NCI-H2081 treated with DMSO at 0.1 percent for 48 hours (cell line): ENCODE results near the gene BRAT1.

Source experiments
- DNase-seq: peaks from one replicate; lab custom pipeline; 2025; lab: John Stamatoyannopoulos, UW

Gene BRAT1

DNA sequence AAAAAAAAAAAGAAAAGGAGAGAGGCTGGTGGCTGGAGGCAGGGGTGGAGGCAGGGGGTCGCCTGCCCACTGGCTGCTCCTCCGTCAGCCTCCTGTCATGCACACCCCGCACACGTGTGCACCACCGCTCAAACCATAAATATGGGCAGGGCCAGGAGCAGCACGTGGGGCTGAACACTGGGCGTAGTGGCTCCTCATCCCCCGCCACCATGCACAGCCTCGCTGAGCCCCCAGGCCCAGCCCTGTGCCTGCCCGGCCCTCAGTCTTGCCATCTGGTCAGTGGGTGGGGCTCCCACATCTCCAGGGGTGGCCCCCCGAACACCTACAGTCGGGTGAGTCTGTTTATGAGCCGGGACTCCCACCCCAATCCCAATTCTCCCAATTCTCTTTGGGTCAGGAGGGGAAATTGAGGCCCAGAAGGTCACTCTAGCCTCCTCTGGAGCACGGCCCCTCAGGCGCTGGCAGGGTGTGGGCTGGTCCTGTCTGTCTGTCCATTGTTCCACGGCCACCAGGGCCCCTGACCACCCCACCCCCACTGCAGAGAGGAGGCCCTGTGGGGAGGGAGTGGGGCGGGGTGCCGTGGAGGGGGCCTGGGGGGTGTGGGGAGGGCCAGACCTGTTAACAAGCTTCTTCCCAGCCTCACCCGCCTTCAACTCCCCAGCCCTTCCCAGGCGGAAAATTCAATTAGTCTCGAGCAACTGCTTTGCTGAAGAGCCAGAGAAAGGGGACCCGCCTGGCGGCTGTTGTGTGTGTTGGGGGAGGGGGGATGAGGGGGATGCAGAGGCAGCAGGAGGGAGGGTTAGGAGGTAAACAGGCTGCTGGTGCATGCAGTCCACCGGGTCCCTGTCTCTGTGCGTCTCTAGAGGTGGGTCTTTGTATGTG lies 59.7 kb downstream of the BRAT1 start:
- DNase-seq: no peak

DNA sequence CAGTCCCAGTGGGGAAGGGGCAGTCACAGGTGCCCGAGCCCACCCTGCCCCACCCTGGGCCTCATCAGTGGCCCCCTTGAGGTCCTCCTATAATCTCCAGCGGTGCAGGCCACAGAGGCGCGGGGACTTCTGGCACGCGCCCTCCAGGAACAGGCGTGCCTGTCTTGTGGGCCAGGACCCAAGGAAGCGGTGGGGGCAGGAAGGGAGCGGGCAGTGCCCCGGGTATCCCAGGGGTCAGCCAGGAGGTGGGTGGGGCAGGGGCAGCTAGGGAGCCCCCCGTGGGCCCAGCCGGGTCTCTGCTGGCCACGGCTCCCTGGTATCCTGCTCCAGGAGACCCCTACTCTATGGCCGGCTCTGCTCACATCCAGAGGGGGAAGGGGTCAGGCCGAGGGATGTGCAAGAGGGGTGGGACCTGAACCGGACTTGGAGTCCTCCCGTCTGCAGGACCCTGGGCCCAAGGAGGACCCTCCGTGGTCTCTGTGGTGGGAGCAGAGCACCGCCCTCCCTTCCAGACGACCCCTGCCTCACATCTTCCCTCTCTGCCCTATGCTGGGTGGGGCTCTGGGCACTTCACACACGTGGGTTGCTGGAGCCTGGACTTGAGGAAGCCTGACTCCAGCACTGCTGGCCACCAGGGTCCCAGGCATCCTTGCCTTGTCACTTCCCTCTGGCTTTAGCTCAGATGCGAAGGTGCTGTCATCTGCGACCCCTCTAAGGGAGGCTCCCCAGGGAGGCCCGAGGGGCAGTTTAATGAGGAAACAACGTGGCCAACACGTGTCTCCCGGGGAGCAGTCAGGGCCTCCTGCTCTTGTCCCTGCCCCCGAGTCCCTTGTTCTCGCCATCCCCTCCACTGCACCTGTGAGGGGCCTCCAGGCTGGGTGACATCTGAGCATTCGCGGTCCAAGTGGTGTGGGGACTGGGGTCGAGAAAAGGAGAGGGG lies 60.9 kb downstream of the BRAT1 start:
- DNase-seq: no peak

DNA sequence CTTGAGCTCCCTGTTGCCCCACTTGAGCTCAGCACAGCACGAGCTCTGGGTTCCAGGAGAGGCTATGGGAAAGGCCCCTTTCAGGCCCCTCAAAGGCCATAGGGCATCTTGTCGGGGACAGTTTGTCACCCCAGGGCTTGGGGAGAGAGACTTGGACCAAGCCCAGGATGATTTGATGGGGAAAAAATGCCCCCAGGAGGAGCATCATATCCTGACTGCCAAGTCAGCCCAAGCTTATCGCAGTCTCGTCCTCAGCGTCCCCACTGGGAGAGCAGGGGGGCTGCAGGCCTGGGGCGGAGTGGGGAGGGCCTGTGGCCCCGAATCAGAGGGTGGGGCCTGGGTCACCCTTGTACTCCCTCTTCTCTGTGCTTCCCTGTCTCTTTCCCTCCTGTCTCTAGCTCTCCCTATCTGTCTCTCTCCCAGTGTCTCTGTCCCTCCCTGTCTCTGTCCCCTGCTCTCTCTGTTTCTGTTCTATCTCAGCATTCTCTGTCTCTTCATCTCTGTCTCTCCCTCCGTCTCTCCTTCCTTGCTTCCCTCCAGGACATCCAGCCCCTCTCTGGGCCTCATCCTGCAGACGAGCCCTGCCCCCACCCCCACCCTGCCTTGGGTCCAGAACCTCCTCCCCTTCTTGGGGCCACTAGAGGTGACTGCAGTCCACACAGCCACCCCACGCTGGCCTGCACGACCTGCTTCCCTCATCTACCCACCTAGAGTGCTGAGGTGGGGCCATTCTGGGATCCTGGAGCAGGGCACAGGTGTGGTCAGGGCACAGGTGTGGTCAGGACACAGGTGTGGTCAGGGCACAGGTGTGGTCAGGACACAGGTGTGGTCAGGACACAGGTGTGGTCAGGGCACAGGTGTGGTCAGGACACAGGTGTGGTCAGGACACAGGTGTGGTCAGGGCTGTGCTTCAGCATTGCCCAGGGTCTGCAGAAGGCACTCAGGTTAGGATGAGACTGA lies 61.8 kb downstream of the BRAT1 start:
- DNase-seq: no peak

DNA sequence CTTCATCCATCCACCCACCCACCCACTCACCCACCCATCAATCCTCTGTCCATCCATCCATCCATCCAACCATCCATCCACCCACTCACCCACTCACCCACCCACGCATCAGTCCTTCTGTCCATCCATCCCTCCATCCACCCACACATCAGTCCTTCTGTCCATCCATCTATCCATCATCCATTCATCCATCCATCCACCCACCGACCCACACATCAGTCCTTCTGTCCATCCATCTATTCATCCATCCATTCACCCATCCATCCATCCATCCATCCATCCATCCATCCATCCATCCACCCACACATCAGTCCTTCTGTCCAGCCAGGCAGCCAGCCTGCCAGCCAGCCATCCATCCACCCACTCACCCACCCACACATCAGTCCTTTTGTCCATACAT lies 63.3 kb downstream of the BRAT1 start:
- no peak for DNase-seq

DNA sequence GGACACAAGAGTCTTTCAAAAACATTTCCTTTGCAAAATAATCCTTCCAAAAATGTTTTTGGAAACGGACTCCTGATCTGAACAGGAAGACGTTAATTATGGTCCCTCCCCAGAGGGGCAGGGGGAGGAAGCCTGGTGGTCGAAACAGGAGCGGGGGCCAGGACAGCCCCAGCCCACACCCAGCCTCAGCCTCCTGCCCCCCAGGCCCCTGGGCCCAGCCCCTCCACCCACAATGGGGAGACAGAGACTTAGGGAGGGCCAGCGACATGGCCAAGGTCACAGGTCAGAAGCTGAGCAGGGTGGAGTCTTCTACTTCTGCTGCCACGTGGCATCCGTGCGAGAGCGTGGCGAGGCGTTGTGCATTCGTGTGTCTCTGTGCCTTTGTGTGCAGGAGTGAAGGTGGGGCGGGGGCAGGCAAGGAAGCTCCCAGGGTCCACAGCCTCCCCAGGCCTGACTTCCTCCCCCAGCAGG lies 65.1 kb downstream of the BRAT1 start:
- no peak for DNase-seq

DNA sequence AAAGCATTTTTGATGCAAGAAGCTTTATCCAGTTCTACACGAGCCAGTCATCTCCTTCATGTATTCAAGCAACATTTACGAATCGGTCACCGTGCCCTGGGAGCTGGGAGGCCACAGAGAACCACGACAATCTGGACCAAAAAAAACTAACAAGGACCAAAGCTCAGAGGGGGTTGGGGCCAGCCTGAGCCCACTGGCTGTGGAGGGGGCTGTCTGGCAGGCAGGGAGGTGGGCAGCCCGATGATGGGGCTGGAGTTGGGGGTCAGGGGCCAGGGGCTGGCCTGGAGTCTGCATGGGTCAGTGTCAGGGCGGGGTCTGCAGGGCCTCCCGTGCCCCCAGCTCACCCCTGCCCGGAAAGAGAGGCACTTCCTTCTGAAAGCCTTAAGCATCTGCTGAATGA lies 66.6 kb downstream of the BRAT1 start:
- no peak for DNase-seq

DNA sequence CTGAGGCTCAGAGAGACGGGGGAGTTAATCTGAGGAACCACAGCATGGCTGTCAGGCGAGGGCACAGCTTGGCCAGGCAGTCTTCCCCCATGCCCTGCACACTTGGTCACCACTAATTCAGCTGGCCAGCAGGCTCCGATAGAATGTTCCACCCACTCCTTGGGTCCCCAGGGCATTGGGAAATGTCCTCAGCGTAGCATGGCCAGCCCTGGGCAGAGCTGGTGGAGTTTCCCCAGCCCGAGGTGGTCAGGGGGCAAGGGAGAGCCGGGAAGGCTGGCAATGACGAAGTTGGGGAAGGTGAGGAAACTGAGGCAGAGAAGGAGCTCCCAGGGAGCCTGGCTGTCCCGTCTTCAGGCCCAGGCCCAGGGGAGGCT lies 67.1 kb downstream of the BRAT1 start:
- DNase-seq: no peak
